22Rv1 (cell line): Measurements from ENCODE around the gene NID1.

ENCODE experiments used
- H3K27ac ChIP-seq: fragments of 450-650 bp; 2 replicates; pipeline ENCODE4 v1.5.1; 2017
- ZFX ChIP-seq: fragments of 450-650 bp; IDR thresholded peaks from 2 replicates; pipeline ENCODE4 v1.6.1; 2017; ENCODE audit warnings: antibody characterized with exemption, borderline replicate concordance
- TF ChIP-seq, protein P1 (sequence below): fragments of 450-650 bp; IDR thresholded peaks from 2 replicates; pipeline ENCODE4 v1.5.1; 2017; ENCODE audit warnings: mild to moderate bottlenecking

The NID1 gene

GRCh38 chr1:236090741-236091147, 25.9 kb upstream of the NID1 start:
- no peak overlapping the region for H3K27ac ChIP-seq
- TF ChIP-seq ZFX = no peak
- TF ChIP-seq, protein P1, sequence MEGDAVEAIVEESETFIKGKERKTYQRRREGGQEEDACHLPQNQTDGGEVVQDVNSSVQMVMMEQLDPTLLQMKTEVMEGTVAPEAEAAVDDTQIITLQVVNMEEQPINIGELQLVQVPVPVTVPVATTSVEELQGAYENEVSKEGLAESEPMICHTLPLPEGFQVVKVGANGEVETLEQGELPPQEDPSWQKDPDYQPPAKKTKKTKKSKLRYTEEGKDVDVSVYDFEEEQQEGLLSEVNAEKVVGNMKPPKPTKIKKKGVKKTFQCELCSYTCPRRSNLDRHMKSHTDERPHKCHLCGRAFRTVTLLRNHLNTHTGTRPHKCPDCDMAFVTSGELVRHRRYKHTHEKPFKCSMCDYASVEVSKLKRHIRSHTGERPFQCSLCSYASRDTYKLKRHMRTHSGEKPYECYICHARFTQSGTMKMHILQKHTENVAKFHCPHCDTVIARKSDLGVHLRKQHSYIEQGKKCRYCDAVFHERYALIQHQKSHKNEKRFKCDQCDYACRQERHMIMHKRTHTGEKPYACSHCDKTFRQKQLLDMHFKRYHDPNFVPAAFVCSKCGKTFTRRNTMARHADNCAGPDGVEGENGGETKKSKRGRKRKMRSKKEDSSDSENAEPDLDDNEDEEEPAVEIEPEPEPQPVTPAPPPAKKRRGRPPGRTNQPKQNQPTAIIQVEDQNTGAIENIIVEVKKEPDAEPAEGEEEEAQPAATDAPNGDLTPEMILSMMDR = no peak

GRCh38 chr1:236089046-236089773, 24.3 kb upstream of the NID1 start:
- TF ChIP-seq ZFX = no peak
- H3K27ac ChIP-seq = no peak overlapping the region

DNA sequence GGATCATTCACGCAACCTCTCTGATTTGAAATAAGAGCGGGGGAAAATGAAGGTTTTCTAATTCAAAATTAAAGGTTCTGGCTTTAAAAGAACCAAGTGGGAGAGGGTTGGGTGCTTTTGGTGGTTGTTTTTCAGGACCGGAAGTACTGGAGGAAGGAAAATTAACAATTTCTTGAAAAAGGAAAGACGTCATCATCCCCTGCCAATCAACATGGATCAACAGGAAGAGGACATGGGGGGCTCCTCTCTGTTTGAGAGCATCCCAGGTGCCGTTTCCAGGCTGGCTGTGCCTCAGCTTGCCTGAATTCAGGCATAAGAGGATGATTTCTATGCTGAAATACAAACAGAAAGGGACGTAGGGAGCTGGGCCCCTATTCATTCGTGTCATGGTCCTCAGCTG, 21.6 kb upstream of the NID1 start:
- no peak overlapping the region for H3K27ac ChIP-seq
- no peak for TF ChIP-seq ZFX
- TF ChIP-seq, protein P1 = no peak

DNA sequence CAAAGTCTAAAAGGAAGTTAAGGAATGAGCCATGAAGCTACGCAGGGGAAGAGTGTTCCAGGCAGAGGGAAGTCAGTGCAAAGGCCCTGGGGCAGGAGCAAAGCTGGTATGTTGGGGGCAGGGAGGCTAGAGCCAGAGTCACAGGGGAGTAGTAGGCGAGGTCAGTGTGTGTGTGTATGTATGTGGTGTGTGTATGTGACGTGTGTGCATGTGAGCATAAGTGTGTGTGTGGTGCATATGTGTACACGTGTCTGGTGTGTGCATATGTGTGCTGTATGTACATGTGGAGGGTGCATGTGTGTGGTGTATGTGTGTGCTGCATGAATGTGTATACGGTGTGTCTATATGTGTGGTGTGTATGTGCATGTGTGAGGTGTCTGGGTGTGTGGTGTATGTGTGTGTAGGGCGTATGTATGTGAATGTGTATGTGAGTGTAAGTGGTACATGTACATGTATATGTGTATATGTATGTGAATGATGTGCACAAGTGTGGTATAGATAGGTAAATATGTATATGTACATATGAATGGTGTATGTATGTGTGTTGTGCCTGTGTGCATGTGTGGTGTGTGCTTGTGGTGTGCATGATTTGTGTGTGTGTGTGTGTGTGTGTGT, 20.8 kb upstream of the NID1 start:
- H3K27ac ChIP-seq = no peak overlapping the region
- TF ChIP-seq, protein P1 = no peak
- TF ChIP-seq ZFX = no peak

- no peak overlapping the region for H3K27ac ChIP-seq
- TF ChIP-seq ZFX = no peak
- TF ChIP-seq, protein P1 = no peak
Observed at GRCh38 chr1:236084386-236084730, 19.5 kb upstream of the NID1 start.

DNA sequence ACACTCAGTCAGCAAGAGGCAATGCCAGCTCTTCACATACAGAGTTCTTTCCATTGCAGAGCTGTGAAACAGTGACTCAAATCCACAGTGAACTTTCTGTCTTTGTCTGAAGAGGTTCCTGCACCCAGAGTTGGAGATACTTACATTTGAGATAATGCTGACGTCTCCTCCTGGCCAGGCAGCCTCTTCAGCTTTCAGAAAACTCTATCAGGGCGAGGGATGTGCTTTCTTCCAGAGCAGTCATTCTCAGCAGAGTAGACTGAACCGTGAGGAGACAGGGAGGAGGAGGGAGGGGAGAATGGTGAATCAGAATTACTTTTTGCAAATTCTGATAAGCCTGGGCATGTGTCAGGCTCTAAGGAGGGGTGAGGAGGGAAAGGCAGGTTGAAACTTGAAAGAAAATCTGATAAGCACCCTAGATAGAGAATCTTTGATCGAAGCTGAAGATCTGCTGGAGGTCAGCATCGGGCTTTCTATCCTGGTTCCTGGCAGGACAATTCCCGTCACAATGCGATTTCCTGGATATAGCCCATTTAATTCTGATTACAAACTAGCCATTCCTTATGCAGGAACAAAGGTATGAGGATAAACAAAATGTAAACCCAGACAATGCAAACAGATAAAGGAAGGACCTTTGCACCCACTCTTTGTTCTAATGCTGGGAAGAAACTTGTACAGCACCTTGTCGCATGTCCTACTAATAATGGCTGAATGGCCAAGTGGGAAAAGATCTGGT, 18.9 kb upstream of the NID1 start:
- TF ChIP-seq, protein P1 = no peak
- TF ChIP-seq ZFX = no peak
- no peak overlapping the region for H3K27ac ChIP-seq

- TF ChIP-seq ZFX = no peak
- TF ChIP-seq, protein P1 = no peak
- H3K27ac ChIP-seq = no peak overlapping the region
Observed at GRCh38 chr1:236082526-236082925, 17.6 kb upstream of the NID1 start.
